Chondrocyte (in vitro differentiated cells): ENCODE measurements around the gene SUGCT. TPM values are rescaled to one million over a fixed set of nuclear protein-coding genes. Genes with fewer than 3 reads are reported as not detected.
A peak's percentile ranks its signal among the peaks of the same experiment; 100 is the strongest.

Source experiments
- DNase-seq: peaks from one replicate; pipeline ENCODE4 v3.0.0; 2021; ENCODE audit warnings: mixed read lengths, low spot score
- H3K27ac Mint-ChIP-seq: one replicate; pipeline ENCODE4 v1.8.0; 2021; ENCODE audit warnings: mild to moderate bottlenecking, moderate library complexity, mixed read lengths; ENCODE audit not compliant: unreplicated experiment
- H3K27me3 Mint-ChIP-seq: 2 replicates; pipeline ENCODE4 v1.8.0; 2021; ENCODE audit warnings: low read depth, mixed read lengths
- H3K36me3 Mint-ChIP-seq: 2 replicates; pipeline ENCODE4 v1.8.0; 2021; ENCODE audit warnings: low read depth, mixed read lengths
- H3K4me1 Mint-ChIP-seq: 2 replicates; pipeline ENCODE4 v1.8.0; 2021; ENCODE audit warnings: low read depth, mild to moderate bottlenecking, mixed read lengths
- H3K4me3 Mint-ChIP-seq: one replicate; pipeline ENCODE4 v1.8.0; 2021; ENCODE audit warnings: mild to moderate bottlenecking, moderate library complexity, mixed read lengths; ENCODE audit not compliant: unreplicated experiment
- H3K9me3 Mint-ChIP-seq: 2 replicates; pipeline ENCODE4 v1.8.0; 2021; ENCODE audit warnings: low read depth, mixed read lengths
- total RNA-seq: library from RNA; stranded (reverse); gene quantifications from 3 replicates; pipeline ENCODE4 v1.2.1, GENCODE V29; 2021
- TF ChIP-seq, protein P1 (sequence below): fragments of 200-600 bp; sonication (generic); IDR thresholded peaks from 2 replicates; pipeline ENCODE4 v1.5.0; 2021; ENCODE audit warnings: antibody characterized with exemption, mild to moderate bottlenecking, moderate library complexity

Gene SUGCT
- total RNA-seq, 1 donor from 2014 or later: 34.4 TPM

DNA sequence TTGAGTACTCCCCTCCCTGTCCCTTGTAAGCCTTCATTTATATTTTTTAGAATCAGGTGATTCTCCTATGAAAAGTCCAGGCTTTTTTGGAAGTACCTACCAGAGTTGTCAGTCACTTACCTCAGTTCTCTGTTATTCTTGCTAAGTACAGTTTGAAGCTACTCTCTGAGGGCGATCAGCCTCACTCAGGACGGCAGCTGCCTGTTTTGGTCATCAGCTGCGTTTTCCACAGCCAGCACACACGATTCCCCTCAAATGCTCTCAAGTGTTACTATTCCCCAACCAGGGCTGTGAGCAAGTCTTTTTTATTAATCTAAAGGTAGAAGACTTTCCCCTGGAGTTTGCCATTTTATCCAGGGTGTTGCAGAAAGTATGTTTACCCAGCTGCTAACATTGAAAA, 328.6 kb downstream of the SUGCT start:
- H3K4me1 Mint-ChIP-seq: peaks cover 64% of the 10 kb centered on the region
- H3K27ac Mint-ChIP-seq: peak overlapping the region; percentile 73

DNA sequence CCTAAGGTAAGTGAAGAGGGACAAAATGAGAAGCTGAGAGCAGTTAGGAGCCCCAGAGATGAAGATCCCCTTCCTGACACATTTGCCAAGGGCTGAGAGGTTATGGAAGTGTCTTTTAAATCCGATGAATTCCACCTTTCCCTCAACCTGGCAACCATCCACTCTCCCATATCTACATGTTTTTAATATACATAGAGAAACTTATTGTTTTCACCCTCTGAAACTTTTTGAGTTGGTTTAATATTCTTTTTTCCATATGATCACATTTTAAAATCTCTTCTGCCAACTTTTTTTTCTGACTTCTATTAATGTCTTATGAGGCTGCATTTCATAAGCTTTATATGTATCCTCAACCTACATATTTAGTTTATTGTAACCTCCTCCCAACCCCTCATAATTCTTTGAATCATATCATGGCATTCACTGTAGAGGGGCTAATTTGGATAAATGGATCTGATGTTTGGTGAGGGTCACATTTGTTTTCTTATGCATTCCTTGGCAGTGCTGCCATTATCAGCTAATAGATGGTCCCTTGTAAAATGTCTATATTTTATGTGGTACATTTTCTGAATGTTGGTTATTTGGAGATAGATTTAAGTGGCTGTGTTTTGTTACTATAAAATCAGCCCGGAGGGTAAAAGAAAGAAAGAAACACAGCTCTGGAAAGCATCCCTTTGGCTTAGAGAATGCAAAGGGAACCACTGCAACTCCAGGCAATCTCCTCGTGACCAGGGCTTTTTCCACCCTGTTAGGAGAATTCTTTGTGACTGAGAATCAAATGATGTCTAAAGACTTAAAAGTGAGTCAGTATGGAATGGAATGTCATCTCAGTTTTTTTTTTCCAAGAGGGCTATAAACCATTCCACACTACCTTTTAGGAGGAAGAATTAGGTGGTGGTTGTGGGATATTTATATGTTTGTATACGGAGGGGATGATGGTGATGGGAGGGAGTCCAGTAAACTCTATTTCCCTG, 334.4 kb downstream of the SUGCT start:
- Mint-ChIP-seq H3K27ac (peak overlapping the region; percentile 96), H3K36me3 (peaks cover 9% of the 10 kb centered on the region), H3K27me3 (no peaks in the 10 kb centered on the region), H3K4me1 (peaks cover 63% of the 10 kb centered on the region), H3K9me3 (no peaks in the 10 kb centered on the region), H3K4me3 (no peak overlapping the region)
- no peak for DNase-seq
- TF ChIP-seq, protein P1, sequence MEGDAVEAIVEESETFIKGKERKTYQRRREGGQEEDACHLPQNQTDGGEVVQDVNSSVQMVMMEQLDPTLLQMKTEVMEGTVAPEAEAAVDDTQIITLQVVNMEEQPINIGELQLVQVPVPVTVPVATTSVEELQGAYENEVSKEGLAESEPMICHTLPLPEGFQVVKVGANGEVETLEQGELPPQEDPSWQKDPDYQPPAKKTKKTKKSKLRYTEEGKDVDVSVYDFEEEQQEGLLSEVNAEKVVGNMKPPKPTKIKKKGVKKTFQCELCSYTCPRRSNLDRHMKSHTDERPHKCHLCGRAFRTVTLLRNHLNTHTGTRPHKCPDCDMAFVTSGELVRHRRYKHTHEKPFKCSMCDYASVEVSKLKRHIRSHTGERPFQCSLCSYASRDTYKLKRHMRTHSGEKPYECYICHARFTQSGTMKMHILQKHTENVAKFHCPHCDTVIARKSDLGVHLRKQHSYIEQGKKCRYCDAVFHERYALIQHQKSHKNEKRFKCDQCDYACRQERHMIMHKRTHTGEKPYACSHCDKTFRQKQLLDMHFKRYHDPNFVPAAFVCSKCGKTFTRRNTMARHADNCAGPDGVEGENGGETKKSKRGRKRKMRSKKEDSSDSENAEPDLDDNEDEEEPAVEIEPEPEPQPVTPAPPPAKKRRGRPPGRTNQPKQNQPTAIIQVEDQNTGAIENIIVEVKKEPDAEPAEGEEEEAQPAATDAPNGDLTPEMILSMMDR: no peak

More for the DNA sequence above, 328.6 kb downstream of the SUGCT start:
- no peak for DNase-seq
- Mint-ChIP-seq H3K4me3 (peak overlapping the region; percentile 13), H3K27me3 (no peaks in the 10 kb centered on the region), H3K9me3 (peaks cover 7% of the 10 kb centered on the region), H3K36me3 (peaks cover 12% of the 10 kb centered on the region)
- TF ChIP-seq, protein P1: no peak

DNA sequence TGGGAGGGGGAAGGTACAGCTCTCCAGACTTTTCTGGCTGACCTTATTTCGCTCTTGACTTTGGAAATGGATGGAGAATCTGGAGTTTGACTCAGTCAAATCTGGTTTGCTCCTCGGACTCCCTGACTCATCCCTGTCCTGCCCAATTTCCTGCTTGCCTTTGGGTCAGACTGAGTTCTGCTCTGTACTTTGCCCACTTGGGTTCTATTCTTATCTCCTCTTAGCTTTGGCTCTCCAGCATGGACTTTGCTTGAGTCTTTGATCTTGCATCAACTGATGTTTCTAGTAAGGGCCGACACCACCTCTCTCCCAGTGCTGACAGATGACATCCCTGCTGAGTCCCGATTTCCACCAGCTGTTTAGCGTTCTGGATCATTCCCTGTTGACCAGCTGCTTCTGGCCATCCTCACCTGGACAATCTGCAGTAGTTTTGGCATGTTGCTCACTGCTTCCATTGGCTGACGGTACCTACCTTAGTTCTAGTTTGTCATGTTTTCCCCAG, 335.3 kb downstream of the SUGCT start:
- Mint-ChIP-seq H3K9me3 (peaks cover 2% of the 10 kb centered on the region), H3K27me3 (no peaks in the 10 kb centered on the region), H3K27ac (peak overlapping the region; percentile 96), H3K4me3 (peak overlapping the region; percentile 37), H3K4me1 (peaks cover 64% of the 10 kb centered on the region), H3K36me3 (peaks cover 10% of the 10 kb centered on the region)
- TF ChIP-seq, protein P1: no peak
- DNase-seq: no peak

DNA sequence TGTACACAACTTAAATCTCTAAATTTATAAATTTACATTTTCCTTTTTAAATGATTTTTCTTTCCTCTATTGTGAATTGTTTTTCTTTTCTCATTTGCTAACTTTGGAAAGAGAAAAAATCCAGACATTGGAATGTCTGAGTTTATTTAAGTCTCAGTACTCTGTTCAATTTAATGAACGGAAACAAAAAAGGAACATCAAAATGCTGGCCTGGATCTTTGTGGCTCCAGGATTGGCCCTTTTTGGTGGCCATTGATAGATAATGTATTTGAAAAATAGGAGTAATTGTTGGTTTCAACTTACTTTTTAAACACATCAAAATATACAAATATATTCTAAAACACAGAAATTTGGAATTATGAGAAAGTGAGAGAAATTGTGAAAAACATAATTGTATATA, 336.0 kb downstream of the SUGCT start:
- TF ChIP-seq, protein P1: no peak
- H3K4me1 Mint-ChIP-seq: peaks cover 70% of the 10 kb centered on the region
- DNase-seq: no peak
- H3K4me3 Mint-ChIP-seq: peak overlapping the region; percentile 37
- peak overlapping the region; percentile 96 for H3K27ac Mint-ChIP-seq
- peaks cover 3% of the 10 kb centered on the region for H3K9me3 Mint-ChIP-seq
- H3K27me3 Mint-ChIP-seq: no peaks in the 10 kb centered on the region
- H3K36me3 Mint-ChIP-seq: peaks cover 10% of the 10 kb centered on the region

DNA sequence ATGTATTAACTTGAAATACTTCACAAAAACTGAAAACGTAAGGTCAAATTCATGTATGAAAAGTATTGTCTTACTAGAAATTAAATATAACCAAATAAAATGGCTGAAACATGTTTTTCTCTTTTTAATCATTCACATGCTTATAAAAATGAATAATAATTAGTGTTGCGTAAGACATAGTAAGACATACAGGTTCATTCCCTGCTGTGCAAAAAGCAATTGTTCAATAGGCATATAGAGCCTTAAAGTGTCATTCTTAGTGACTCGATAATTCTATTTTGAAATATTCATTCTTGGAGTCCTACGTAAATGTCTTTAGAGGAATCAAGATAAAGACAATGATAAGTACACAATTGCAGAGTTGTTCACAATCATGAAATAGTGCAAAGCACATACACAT, 337.1 kb downstream of the SUGCT start:
- H3K9me3 Mint-ChIP-seq: peaks cover 3% of the 10 kb centered on the region
- H3K27me3 Mint-ChIP-seq: no peaks in the 10 kb centered on the region
- H3K4me1 Mint-ChIP-seq: peaks cover 68% of the 10 kb centered on the region
- no peak for DNase-seq
- H3K36me3 Mint-ChIP-seq: peaks cover 4% of the 10 kb centered on the region
- TF ChIP-seq, protein P1: no peak
- no peak overlapping the region for H3K4me3 Mint-ChIP-seq
- H3K27ac Mint-ChIP-seq: no peak overlapping the region
